K562 (cell line): ENCODE results near the gene EEF1AKMT4. TPM values are rescaled to one million over a fixed set of nuclear protein-coding genes. Genes with fewer than 3 reads are reported as not detected.
A peak's percentile ranks its signal among the peaks of the same experiment; 100 is the strongest.

Experiments
- BCLAF1 ChIP-seq, 2 experiments: fragments of 450-650 bp in 1 of 2; IDR thresholded peaks; 2 replicates each; pipeline ENCODE4 v1.6.1; 2011 to 2017; ENCODE audit warnings: low read depth in 2 of 2, antibody characterized with exemption in 1 of 2, borderline replicate concordance in 1 of 2, low read length in 1 of 2, mild to moderate bottlenecking in 1 of 2, mixed read lengths in 1 of 2; ENCODE audit not compliant: control insufficient read depth in 1 of 2
- BRF1 ChIP-seq: IDR thresholded peaks from 3 replicates; pipeline ENCODE4 v1.6.1; 2011; ENCODE audit warnings: borderline replicate concordance, mild to moderate bottlenecking; ENCODE audit not compliant: insufficient read length; ENCODE audit errors: extremely low read depth
- CBX5 ChIP-seq: IDR thresholded peaks from 2 replicates; pipeline ENCODE4 v1.6.1; 2014; ENCODE audit warnings: low read depth, borderline replicate concordance
- CREB3L1 ChIP-seq: fragments of 450-650 bp; IDR thresholded peaks from 2 replicates; pipeline ENCODE4 v1.6.1; 2014; ENCODE audit warnings: low read depth, mild to moderate bottlenecking, moderate library complexity, borderline replicate concordance
- FOSL1 ChIP-seq: fragments of 200-800 bp; sonication (Bioruptor generic); conservative IDR thresholded peaks from 2 replicates; pipeline ENCODE4 v1.6.1; 2016; ENCODE audit warnings: missing genetic modification characterization, missing compliant biosample characterization
- FOXO4 ChIP-seq: fragments of 450-650 bp; formaldehyde crosslinking; IDR thresholded peaks from 2 replicates; pipeline ENCODE4 v1.4.0; 2020; ENCODE audit warnings: mild to moderate bottlenecking, moderate library complexity
- HMBOX1 ChIP-seq: sonication (generic); IDR thresholded peaks from 2 replicates; pipeline ENCODE4 v1.6.1; 2016
- MBD2 ChIP-seq: sonication (generic); IDR thresholded peaks from 2 replicates; pipeline ENCODE4 v1.6.1; 2016; ENCODE audit warnings: low read depth, borderline replicate concordance
- RBM17 ChIP-seq: fragments of 200-400 bp; formaldehyde crosslinking; IDR thresholded peaks from 2 replicates; pipeline ENCODE4 v1.6.1; 2017; ENCODE audit warnings: low read depth, mild to moderate bottlenecking, low read length, borderline replicate concordance
- RERE ChIP-seq: sonication (generic); formaldehyde crosslinking; IDR thresholded peaks from 2 replicates; pipeline ENCODE4 v1.8.0; 2023; ENCODE audit warnings: missing genetic modification reagents, mild to moderate bottlenecking, borderline replicate concordance
- TEAD4 ChIP-seq, 2 experiments: sonication (generic) in 1 of 2; formaldehyde crosslinking in 1 of 2; IDR thresholded peaks; 2 replicates each; pipeline versions ENCODE4 v1.6.1 to v1.8.0; 2012 to 2022; ENCODE audit warnings: borderline replicate concordance in 1 of 2, inconsistent platforms in 1 of 2, low read length in 1 of 2, mild to moderate bottlenecking in 1 of 2, missing genetic modification reagents in 1 of 2
- ZNF551 ChIP-seq: fragments of 250-450 bp; sonication (Bioruptor Pico); IDR thresholded peaks from 2 replicates; pipeline ENCODE4 v1.5.0; 2021; ENCODE audit warnings: mild to moderate bottlenecking, moderate library complexity
- polyA plus RNA-seq, 8 experiments: library from polyadenylated mRNA; depleted of rRNA in 4 of 8; stranded (reverse) in 5 of 8; unstranded in 3 of 8; fragments of >200 nt; fragmentation: Nextera tagmentation in 2 of 8; fragmentation: Illumina TruSeq in 1 of 8; extraction: Ambion mirVana in 2 of 8; extraction: Trizol in 1 of 8; gene quantifications; 2 replicates each; pipeline versions ENCODE4 v1.2.1 to v1.2.3, GENCODE V29; 2011 to 2014; ENCODE audit warnings: inconsistent platforms in 1 of 8, missing spikeins in 1 of 8
- total RNA-seq, 7 experiments: library from RNA; depleted of rRNA in 6 of 7; stranded (reverse); fragments of >200 nt in 6 of 7; fragmentation: Illumina TruSeq in 2 of 7; extraction: Trizol in 2 of 7; gene quantifications; 2 replicates each; pipeline versions ENCODE4 v1.2.1 to v1.2.3, GENCODE V29; 2011 to 2021; ENCODE audit warnings: low replicate concordance in 1 of 7

The EEF1AKMT4 gene
- total and polyA plus RNA-seq, 9 of the 15 experiments (the other 6 are each of a cell fraction or from before 2014, with no cell fraction given) = 10.3 to 49.4 (median 18.9) TPM

- TF ChIP-seq CREB3L1 = peak; percentile 92
- TF ChIP-seq MBD2 = peak; percentile 36; the same call in 1 of the 2 replicates
- no peak for TF ChIP-seq BCLAF1 (IDR thresholded peaks at IDR 0.05; ENCODE audit: borderline replicate concordance in 1 of 2, control insufficient read depth in 1 of 2, low read depth in 2 of 2, low read length in 1 of 2)
- TF ChIP-seq RBM17 = no peak
- no peak for TF ChIP-seq FOXO4 (CRISPR knock-in tag)
- no peak for TF ChIP-seq CBX5
- no peak for TF ChIP-seq ZNF551 (CRISPR knock-in tag)
- no peak for TF ChIP-seq BRF1
- no peak for TF ChIP-seq FOSL1 (tag)
- TF ChIP-seq HMBOX1 = no peak
- no peak for TF ChIP-seq RERE (CRISPR knock-in tag)
- TF ChIP-seq TEAD4 (IDR thresholded peaks at IDR 0.05; ENCODE audit: low read length) = peak; percentile 30; the same call in 1 of the 2 replicates
- no peak for TF ChIP-seq TEAD4 (CRISPR knock-in tag; IDR thresholded peaks at IDR 0.05; ENCODE audit: borderline replicate concordance)
These were observed at the start of gene EEF1AKMT4 (continued) for GRCh38 chr3:184249412-184250166.
